ENCODE results near the gene CD46.

DNA sequence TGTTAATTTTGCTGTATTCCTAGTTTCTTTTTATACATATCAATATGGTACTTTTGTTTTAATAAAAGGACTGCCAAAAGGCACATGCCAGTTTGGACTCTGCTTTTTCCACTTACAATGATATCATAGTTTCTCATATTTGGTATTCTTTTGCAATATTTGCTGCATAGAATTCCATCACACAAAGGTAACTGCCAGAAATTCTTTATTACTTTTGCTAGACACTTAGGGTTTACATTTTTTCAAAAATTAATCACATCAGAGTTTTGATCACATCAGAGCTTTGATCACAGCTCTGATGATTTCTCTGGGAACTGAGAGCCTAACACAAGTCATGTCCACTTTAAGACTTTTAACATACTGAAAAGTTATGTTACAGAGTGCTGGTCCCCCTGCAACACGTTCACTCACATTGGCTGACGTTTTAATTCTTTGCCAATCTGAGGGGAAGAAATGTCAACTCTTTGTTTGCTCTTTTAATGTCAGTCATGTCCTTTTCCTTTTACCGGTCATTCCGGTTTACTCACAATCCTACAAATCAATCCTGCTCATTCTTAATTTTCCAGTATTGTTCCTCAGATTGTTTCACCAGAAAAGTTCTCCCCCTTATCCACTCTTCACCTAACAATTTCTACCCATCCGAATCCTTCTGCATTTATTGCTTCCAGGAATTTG is 1.1 kb upstream of the CD46 start:
- TF ChIP-seq, protein P1, sequence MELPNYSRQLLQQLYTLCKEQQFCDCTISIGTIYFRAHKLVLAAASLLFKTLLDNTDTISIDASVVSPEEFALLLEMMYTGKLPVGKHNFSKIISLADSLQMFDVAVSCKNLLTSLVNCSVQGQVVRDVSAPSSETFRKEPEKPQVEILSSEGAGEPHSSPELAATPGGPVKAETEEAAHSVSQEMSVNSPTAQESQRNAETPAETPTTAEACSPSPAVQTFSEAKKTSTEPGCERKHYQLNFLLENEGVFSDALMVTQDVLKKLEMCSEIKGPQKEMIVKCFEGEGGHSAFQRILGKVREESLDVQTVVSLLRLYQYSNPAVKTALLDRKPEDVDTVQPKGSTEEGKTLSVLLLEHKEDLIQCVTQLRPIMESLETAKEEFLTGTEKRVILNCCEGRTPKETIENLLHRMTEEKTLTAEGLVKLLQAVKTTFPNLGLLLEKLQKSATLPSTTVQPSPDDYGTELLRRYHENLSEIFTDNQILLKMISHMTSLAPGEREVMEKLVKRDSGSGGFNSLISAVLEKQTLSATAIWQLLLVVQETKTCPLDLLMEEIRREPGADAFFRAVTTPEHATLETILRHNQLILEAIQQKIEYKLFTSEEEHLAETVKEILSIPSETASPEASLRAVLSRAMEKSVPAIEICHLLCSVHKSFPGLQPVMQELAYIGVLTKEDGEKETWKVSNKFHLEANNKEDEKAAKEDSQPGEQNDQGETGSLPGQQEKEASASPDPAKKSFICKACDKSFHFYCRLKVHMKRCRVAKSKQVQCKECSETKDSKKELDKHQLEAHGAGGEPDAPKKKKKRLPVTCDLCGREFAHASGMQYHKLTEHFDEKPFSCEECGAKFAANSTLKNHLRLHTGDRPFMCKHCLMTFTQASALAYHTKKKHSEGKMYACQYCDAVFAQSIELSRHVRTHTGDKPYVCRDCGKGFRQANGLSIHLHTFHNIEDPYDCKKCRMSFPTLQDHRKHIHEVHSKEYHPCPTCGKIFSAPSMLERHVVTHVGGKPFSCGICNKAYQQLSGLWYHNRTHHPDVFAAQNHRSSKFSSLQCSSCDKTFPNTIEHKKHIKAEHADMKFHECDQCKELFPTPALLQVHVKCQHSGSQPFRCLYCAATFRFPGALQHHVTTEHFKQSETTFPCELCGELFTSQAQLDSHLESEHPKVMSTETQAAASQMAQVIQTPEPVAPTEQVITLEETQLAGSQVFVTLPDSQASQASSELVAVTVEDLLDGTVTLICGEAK (IDR thresholded peaks at IDR 0.05; ENCODE audit: borderline replicate concordance), result no peak
- no peak for TF ChIP-seq FOXM1 (IDR thresholded peaks at IDR 0.05; ENCODE audit: low read depth, low read length)
- no peak for TF ChIP-seq BMI1 (IDR thresholded peaks at IDR 0.05; ENCODE audit: borderline replicate concordance)
- TF ChIP-seq FOS (IDR thresholded peaks at IDR 0.05; ENCODE audit: borderline replicate concordance, extremely low read depth, insufficient read length), result no peak
- no peak for TF ChIP-seq POLR2AphosphoS5 (IDR thresholded peaks at IDR 0.05; ENCODE audit: low read length)
- no peak for TF ChIP-seq ZNF274 (IDR thresholded peaks at IDR 0.05; ENCODE audit: insufficient read depth, insufficient read length)
- TF ChIP-seq CHD2 (IDR thresholded peaks at IDR 0.05; ENCODE audit: borderline replicate concordance, low read depth, low read length), result no peak
- no peak for TF ChIP-seq SUPT20H (IDR thresholded peaks at IDR 0.05; ENCODE audit: borderline replicate concordance, control insufficient read depth, low read depth, low read length)
- no peak for TF ChIP-seq EP300 (IDR thresholded peaks at IDR 0.05; ENCODE audit: borderline replicate concordance in 1 of 2, control insufficient read depth in 1 of 2, low read depth in 2 of 2, low read length in 2 of 2)
